ENCODE measurements around the gene PPM1B. TPM values are rescaled to one million over a fixed set of nuclear protein-coding genes. Genes with fewer than 3 reads are reported as not detected.
"Not testable (repeated sequence)": the region's sequence is repeated elsewhere in the genome, so short reads cannot be mapped to it uniquely, and the experiment has no call there.

PPM1B gene
- total RNA-seq: 39.8 TPM

GRCh38 chr2:44168681-44169154 lies at the start of gene PPM1B:
Gene PPM1B, plus strand, starts transcription at chr2:44168875. Its CDS starts 32,325 bp downstream, at chr2:44201200.
- DNase-seq: no peak

- no peak for DNase-seq
These were observed 48.8 kb upstream of the PPM1B start for GRCh38 chr2:44119878-44120277.

- DNase-seq: no peak
These were observed 48.2 kb upstream of the PPM1B start for GRCh38 chr2:44120428-44120827.

GRCh38 chr2:44121899-44122298 lies 46.8 kb upstream of the PPM1B start:
- no peak for DNase-seq

GRCh38 chr2:44124500-44124899 lies 44.2 kb upstream of the PPM1B start:
- DNase-seq: no peak

GRCh38 chr2:44126106-44126797 lies 42.4 kb upstream of the PPM1B start:
- DNase-seq: no peak

- no peak for DNase-seq
These were observed 38.2 kb upstream of the PPM1B start for GRCh38 chr2:44130441-44130840.

- DNase-seq: no peak
These were observed 37.5 kb upstream of the PPM1B start for GRCh38 chr2:44131177-44131576.

- not testable (repeated sequence) for DNase-seq
These were observed 35.1 kb upstream of the PPM1B start for GRCh38 chr2:44133602-44134001.

GRCh38 chr2:44134848-44135247 lies 33.8 kb upstream of the PPM1B start:
- DNase-seq: no peak

- no peak for DNase-seq
These were observed 33.4 kb upstream of the PPM1B start for GRCh38 chr2:44135296-44135695.

GRCh38 chr2:44135771-44136170 lies 32.9 kb upstream of the PPM1B start:
- DNase-seq: no peak

- DNase-seq: no peak
These were observed 32.4 kb upstream of the PPM1B start for GRCh38 chr2:44136252-44136651.

- DNase-seq: no peak
These were observed 31.6 kb upstream of the PPM1B start for GRCh38 chr2:44137048-44137447.

GRCh38 chr2:44137872-44138551 lies 30.7 kb upstream of the PPM1B start:
- no peak for DNase-seq

GRCh38 chr2:44139741-44140140 lies 28.9 kb upstream of the PPM1B start:
- no peak for DNase-seq

GRCh38 chr2:44142306-44142705 lies 26.4 kb upstream of the PPM1B start:
- DNase-seq: no peak

- DNase-seq: no peak
These were observed 25.0 kb upstream of the PPM1B start for GRCh38 chr2:44143701-44144100.

- DNase-seq: no peak
These were observed 19.7 kb upstream of the PPM1B start for GRCh38 chr2:44148999-44149398.

GRCh38 chr2:44150473-44150872 lies 18.2 kb upstream of the PPM1B start:
- DNase-seq: no peak

- no peak for DNase-seq
These were observed 15.6 kb upstream of the PPM1B start for GRCh38 chr2:44152865-44153669.

- no peak for DNase-seq
These were observed 12.8 kb upstream of the PPM1B start for GRCh38 chr2:44155666-44156446.
